ENCODE data around the gene FHOD3.

Gene FHOD3

GRCh38 chr18:36316246-36316645, 18.7 kb downstream of the FHOD3 start:
- no peak for FAIRE-seq
- no peak for DNase-seq (ENCODE audit: insufficient read length, low spot score)
- no peak for TF ChIP-seq CTCF (IDR thresholded peaks at IDR 0.05; ENCODE audit: insufficient read depth, missing control alignments)

GRCh38 chr18:36321658-36322407, 24.3 kb downstream of the FHOD3 start:
- DNase-seq (ENCODE audit: insufficient read length, low spot score) (no peak), FAIRE-seq (no peak)
- TF ChIP-seq CTCF (IDR thresholded peaks at IDR 0.05; ENCODE audit: insufficient read depth, missing control alignments), result no peak

- DNase-seq (ENCODE audit: insufficient read length, low spot score) (no peak), FAIRE-seq (no peak)
- TF ChIP-seq CTCF (IDR thresholded peaks at IDR 0.05; ENCODE audit: insufficient read depth, missing control alignments), result no peak
Measured at GRCh38 chr18:36322408-36322728, 24.9 kb downstream of the FHOD3 start.

GRCh38 chr18:36322734-36323133, 25.2 kb downstream of the FHOD3 start:
- FAIRE-seq (no peak), DNase-seq (ENCODE audit: insufficient read length, low spot score) (no peak)
- no peak for TF ChIP-seq CTCF (IDR thresholded peaks at IDR 0.05; ENCODE audit: insufficient read depth, missing control alignments)

- no peak for TF ChIP-seq CTCF (IDR thresholded peaks at IDR 0.05; ENCODE audit: insufficient read depth, missing control alignments)
- DNase-seq (ENCODE audit: insufficient read length, low spot score) (no peak), FAIRE-seq (no peak)
Measured at GRCh38 chr18:36323421-36323820, 25.9 kb downstream of the FHOD3 start.

- TF ChIP-seq CTCF (IDR thresholded peaks at IDR 0.05; ENCODE audit: insufficient read depth, missing control alignments), result no peak
- DNase-seq (ENCODE audit: insufficient read length, low spot score) (no peak), FAIRE-seq (no peak)
Measured at GRCh38 chr18:36325846-36326245, 28.3 kb downstream of the FHOD3 start.

GRCh38 chr18:36326771-36327170, 29.3 kb downstream of the FHOD3 start:
- no peak for FAIRE-seq
- TF ChIP-seq CTCF (IDR thresholded peaks at IDR 0.05; ENCODE audit: insufficient read depth, missing control alignments), result no peak

More at GRCh38 chr18:36326771-36327170, 29.3 kb downstream of the FHOD3 start:
- DNase-seq (ENCODE audit: insufficient read length, low spot score), result no peak
